ENCODE data around the gene ACTA1.

Gene ACTA1

DNA sequence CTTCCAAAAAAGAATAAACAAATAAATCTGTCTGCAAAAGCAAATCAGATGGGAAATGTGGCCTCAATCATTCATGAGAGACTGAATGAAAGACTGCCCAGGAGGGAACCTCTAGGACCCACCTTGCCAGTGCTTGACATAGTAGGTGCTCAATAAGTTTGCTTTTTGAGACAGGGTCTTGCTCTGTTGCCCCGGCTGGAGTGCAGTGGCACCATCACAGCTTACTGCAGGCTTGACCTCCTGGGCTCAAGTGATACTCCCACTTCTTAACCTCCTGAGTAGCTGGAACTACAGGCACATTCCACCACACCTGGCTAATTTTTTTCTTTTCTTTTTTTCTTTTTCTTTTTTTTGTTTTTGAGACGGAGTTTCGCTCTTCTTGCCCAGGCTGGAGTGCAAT lies 50.7 kb downstream of the ACTA1 start:
- Mint-ChIP-seq H3K27ac (no peak overlapping the region), H3K27me3 (peaks cover 10% of the 10 kb centered on the region)

More for the DNA sequence above, 50.7 kb downstream of the ACTA1 start:
- Mint-ChIP-seq H3K4me1 (ENCODE audit: low read depth) (no peaks in the 10 kb centered on the region), H3K4me3 (no peak overlapping the region), H3K9me3 (no peaks in the 10 kb centered on the region), H3K36me3 (ENCODE audit: low read depth) (no peaks in the 10 kb centered on the region)
